ENCODE data around the gene TPX2. TPM values are rescaled to one million over a fixed set of nuclear protein-coding genes. Genes with fewer than 3 reads are reported as not detected.

TPX2 gene
- polyA plus RNA-seq, 1 donor from 2014 or later: 2.1 TPM

DNA sequence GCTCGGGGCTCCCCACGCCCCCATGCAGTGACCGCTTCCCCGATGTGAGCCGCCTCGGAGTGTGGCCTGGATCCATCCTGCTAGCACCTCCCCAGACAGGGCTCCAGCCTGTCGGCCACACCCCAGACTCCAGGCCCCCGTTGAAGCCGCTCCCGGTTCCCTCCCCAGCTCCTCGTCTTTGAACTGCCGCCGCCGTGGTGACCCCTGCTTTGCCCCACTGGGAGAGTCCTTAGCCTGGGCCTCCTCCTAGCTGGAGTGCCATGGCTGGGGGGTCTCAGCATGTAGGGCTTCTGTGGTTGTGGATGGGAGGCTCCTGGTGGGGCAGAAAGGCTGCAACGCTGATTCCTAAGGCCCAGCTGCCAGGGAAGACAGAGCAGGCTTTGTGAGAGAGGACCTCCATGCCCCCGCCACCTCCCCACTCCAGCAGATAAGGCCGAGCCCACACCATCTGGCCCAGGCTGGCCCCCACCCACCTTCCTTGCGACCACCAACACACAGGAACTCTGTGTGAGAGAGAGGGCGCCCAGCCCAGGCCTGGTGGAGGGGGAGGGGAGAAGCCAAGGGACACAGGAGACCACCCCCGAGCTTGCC lies 94.9 kb downstream of the TPX2 start:
- H4K20me1 ChIP-seq (ENCODE audit: insufficient read depth): no peaks in the 10 kb centered on the region

DNA sequence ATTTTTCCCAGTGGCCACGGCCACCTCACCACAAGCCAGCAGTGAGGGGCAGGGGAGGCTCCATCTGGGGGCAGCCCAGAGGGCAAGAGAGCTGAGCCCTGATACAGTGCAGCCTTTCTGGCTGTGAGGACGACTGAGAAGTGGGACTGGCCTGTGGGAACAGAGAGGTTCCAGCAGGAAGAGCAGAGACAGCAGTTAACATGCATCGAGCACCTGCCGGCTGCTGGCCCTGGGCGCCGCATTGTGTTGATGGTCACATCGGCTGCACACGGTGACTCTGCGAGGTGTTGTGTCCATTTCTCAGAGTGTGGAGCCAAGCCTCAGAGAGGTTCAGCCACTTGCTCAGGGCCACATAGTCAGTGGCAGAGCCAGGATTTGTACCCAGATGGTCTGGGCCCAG lies 96.5 kb downstream of the TPX2 start:
- TF ChIP-seq POLR2AphosphoS5 (IDR thresholded peaks at IDR 0.05) (no peak), SMC3 (conservative IDR thresholded peaks at IDR 0.05; ENCODE audit: poor library complexity) (no peak), RAD21 (conservative IDR thresholded peaks at IDR 0.05) (no peak), TAF1 (IDR thresholded peaks at IDR 0.05; ENCODE audit: low read depth) (no peak), EP300 (conservative IDR thresholded peaks at IDR 0.05; ENCODE audit: poor library complexity, severe bottlenecking) (no peak), EZH2 (IDR thresholded peaks at IDR 0.05; ENCODE audit: borderline replicate concordance, insufficient read depth, low read length, poor library complexity, severe bottlenecking) (no peak), MXI1 (conservative IDR thresholded peaks at IDR 0.05; ENCODE audit: poor library complexity, severe bottlenecking) (no peak)
- TF ChIP-seq, protein P1, sequence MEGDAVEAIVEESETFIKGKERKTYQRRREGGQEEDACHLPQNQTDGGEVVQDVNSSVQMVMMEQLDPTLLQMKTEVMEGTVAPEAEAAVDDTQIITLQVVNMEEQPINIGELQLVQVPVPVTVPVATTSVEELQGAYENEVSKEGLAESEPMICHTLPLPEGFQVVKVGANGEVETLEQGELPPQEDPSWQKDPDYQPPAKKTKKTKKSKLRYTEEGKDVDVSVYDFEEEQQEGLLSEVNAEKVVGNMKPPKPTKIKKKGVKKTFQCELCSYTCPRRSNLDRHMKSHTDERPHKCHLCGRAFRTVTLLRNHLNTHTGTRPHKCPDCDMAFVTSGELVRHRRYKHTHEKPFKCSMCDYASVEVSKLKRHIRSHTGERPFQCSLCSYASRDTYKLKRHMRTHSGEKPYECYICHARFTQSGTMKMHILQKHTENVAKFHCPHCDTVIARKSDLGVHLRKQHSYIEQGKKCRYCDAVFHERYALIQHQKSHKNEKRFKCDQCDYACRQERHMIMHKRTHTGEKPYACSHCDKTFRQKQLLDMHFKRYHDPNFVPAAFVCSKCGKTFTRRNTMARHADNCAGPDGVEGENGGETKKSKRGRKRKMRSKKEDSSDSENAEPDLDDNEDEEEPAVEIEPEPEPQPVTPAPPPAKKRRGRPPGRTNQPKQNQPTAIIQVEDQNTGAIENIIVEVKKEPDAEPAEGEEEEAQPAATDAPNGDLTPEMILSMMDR (IDR thresholded peaks at IDR 0.05; ENCODE audit: poor library complexity, severe bottlenecking): no peak
- TF ChIP-seq, protein P2, sequence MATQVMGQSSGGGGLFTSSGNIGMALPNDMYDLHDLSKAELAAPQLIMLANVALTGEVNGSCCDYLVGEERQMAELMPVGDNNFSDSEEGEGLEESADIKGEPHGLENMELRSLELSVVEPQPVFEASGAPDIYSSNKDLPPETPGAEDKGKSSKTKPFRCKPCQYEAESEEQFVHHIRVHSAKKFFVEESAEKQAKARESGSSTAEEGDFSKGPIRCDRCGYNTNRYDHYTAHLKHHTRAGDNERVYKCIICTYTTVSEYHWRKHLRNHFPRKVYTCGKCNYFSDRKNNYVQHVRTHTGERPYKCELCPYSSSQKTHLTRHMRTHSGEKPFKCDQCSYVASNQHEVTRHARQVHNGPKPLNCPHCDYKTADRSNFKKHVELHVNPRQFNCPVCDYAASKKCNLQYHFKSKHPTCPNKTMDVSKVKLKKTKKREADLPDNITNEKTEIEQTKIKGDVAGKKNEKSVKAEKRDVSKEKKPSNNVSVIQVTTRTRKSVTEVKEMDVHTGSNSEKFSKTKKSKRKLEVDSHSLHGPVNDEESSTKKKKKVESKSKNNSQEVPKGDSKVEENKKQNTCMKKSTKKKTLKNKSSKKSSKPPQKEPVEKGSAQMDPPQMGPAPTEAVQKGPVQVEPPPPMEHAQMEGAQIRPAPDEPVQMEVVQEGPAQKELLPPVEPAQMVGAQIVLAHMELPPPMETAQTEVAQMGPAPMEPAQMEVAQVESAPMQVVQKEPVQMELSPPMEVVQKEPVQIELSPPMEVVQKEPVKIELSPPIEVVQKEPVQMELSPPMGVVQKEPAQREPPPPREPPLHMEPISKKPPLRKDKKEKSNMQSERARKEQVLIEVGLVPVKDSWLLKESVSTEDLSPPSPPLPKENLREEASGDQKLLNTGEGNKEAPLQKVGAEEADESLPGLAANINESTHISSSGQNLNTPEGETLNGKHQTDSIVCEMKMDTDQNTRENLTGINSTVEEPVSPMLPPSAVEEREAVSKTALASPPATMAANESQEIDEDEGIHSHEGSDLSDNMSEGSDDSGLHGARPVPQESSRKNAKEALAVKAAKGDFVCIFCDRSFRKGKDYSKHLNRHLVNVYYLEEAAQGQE (IDR thresholded peaks at IDR 0.05; ENCODE audit: borderline replicate concordance): no peak
- no peak overlapping the region for H3K9ac ChIP-seq (ENCODE audit: low read length)
- H3K9me2 ChIP-seq (ENCODE audit: insufficient read depth, low read length): no peaks in the 10 kb centered on the region
- no peak overlapping the region for H3K27ac ChIP-seq (ENCODE audit: low read length)
- no peak overlapping the region for H3K4me2 ChIP-seq (ENCODE audit: low read length)
- H2AFZ ChIP-seq (ENCODE audit: low read depth, low read length): no peak overlapping the region
- H3K9me3 ChIP-seq (ENCODE audit: low read length): no peaks in the 10 kb centered on the region
- H3K36me3 ChIP-seq (ENCODE audit: insufficient read depth, low read length): no peaks in the 10 kb centered on the region
- H4K20me1 ChIP-seq (ENCODE audit: insufficient read depth): no peaks in the 10 kb centered on the region
- H3K79me2 ChIP-seq (replicated peaks; ENCODE audit: insufficient read depth, low read length): no peaks in the 10 kb centered on the region
- no peak overlapping the region for H3K4me3 ChIP-seq (ENCODE audit: low read length)
- no peaks in the 10 kb centered on the region for H3K27me3 ChIP-seq (ENCODE audit: insufficient read depth, low read depth, low read length)
- no peaks in the 10 kb centered on the region for H3F3A ChIP-seq (ENCODE audit: insufficient read depth, low read length, poor library complexity, severe bottlenecking)

More for the DNA sequence above, 94.9 kb downstream of the TPX2 start:
- Histone ChIP-seq H3K27me3 (ENCODE audit: insufficient read depth, low read depth, low read length) (no peaks in the 10 kb centered on the region), H3K9ac (ENCODE audit: low read length) (no peak overlapping the region), H2AFZ (ENCODE audit: low read depth, low read length) (no peak overlapping the region), H3K36me3 (ENCODE audit: insufficient read depth, low read length) (no peaks in the 10 kb centered on the region), H3K79me2 (replicated peaks; ENCODE audit: insufficient read depth, low read length) (no peaks in the 10 kb centered on the region), H3F3A (ENCODE audit: insufficient read depth, low read length, poor library complexity, severe bottlenecking) (no peaks in the 10 kb centered on the region), H3K27ac (ENCODE audit: low read length) (no peak overlapping the region), H3K4me2 (ENCODE audit: low read length) (no peak overlapping the region), H3K9me3 (ENCODE audit: low read length) (no peaks in the 10 kb centered on the region), H3K9me2 (ENCODE audit: insufficient read depth, low read length) (no peaks in the 10 kb centered on the region), H3K4me3 (ENCODE audit: low read length) (no peak overlapping the region)
- TF ChIP-seq RAD21 (conservative IDR thresholded peaks at IDR 0.05): no peak
- TF ChIP-seq, protein P1 (IDR thresholded peaks at IDR 0.05; ENCODE audit: poor library complexity, severe bottlenecking): no peak
- TF ChIP-seq EP300 (conservative IDR thresholded peaks at IDR 0.05; ENCODE audit: poor library complexity, severe bottlenecking): no peak
- no peak for TF ChIP-seq POLR2AphosphoS5 (IDR thresholded peaks at IDR 0.05)
- no peak for TF ChIP-seq TAF1 (IDR thresholded peaks at IDR 0.05; ENCODE audit: low read depth)
- TF ChIP-seq, protein P2 (IDR thresholded peaks at IDR 0.05; ENCODE audit: borderline replicate concordance): no peak
- no peak for TF ChIP-seq EZH2 (IDR thresholded peaks at IDR 0.05; ENCODE audit: borderline replicate concordance, insufficient read depth, low read length, poor library complexity, severe bottlenecking)
- no peak for TF ChIP-seq SMC3 (conservative IDR thresholded peaks at IDR 0.05; ENCODE audit: poor library complexity)
- TF ChIP-seq MXI1 (conservative IDR thresholded peaks at IDR 0.05; ENCODE audit: poor library complexity, severe bottlenecking): no peak
